ENCODE data around the gene OTOF.

Gene OTOF

GRCh38 chr2:26451700-26452099, 26.2 kb downstream of the OTOF start:
- Histone ChIP-seq H3K9me3 (ENCODE audit: control insufficient read depth, low read length) (no peaks in the 10 kb centered on the region), H3K4me3 (ENCODE audit: low read length) (no peak overlapping the region), H3K9ac (ENCODE audit: low read length) (no peak overlapping the region), H3K36me3 (ENCODE audit: control insufficient read depth, insufficient read depth, low read length) (no peaks in the 10 kb centered on the region), H3K4me1 (ENCODE audit: control insufficient read depth, insufficient read depth, low read length) (peaks cover 20% of the 10 kb centered on the region), H3K27me3 (ENCODE audit: control insufficient read depth, insufficient read depth, low read length) (no peaks in the 10 kb centered on the region)

GRCh38 chr2:26450031-26450635, 27.8 kb downstream of the OTOF start:
- no peaks in the 10 kb centered on the region for H3K9me3 ChIP-seq (ENCODE audit: control insufficient read depth, low read length)
- no peak overlapping the region for H3K4me3 ChIP-seq (ENCODE audit: low read length)
- no peak overlapping the region for H3K9ac ChIP-seq (ENCODE audit: low read length)
- peaks cover 5% of the 10 kb centered on the region for H3K4me1 ChIP-seq (ENCODE audit: control insufficient read depth, insufficient read depth, low read length)
- no peaks in the 10 kb centered on the region for H3K27me3 ChIP-seq (ENCODE audit: control insufficient read depth, insufficient read depth, low read length)
- H3K36me3 ChIP-seq (ENCODE audit: control insufficient read depth, insufficient read depth, low read length), result no peaks in the 10 kb centered on the region

DNA sequence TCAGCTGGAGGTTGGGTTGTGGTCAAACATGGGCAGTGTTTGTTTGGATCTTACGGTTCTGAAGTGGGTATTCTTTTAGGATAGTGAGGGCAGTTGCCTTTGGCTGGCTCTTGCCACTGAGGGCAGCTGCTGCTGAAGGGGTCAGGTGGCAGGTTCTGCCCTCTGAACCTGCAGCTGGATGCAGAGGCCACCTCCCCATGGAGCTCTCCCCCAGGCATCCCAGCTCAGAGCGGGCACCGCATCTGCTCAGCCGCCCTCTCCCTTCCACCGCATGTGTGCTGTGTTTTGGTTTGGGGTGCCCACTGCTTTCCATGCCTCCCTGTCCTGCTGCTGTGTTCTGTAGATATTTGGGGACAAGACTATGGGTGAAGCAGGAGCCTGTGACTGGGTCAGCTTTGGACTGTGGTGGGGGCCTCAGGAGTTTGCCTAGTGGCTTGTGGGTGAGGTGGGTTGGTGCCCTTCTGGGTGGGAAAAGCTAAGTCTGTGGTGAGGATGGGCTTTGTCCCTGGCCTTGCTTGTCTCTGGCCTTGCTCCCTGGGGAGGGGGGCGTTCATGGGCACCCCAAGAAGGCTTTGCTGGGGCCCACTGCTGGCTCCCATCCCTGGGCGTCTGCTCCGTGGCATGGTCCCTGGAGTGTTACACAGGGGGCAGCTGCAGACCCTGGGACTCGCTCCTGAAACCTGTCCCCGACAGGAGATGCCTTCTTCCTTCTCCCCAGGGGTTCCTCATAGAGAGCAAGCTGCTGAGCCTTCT, 28.5 kb downstream of the OTOF start:
- H3K4me1 ChIP-seq (ENCODE audit: control insufficient read depth, insufficient read depth, low read length), result no peaks in the 10 kb centered on the region
- H3K4me3 ChIP-seq (ENCODE audit: low read length), result no peak overlapping the region
- H3K9me3 ChIP-seq (ENCODE audit: control insufficient read depth, low read length), result no peaks in the 10 kb centered on the region
- no peak overlapping the region for H3K9ac ChIP-seq (ENCODE audit: low read length)
- no peaks in the 10 kb centered on the region for H3K27me3 ChIP-seq (ENCODE audit: control insufficient read depth, insufficient read depth, low read length)
- H3K36me3 ChIP-seq (ENCODE audit: control insufficient read depth, insufficient read depth, low read length), result no peaks in the 10 kb centered on the region

DNA sequence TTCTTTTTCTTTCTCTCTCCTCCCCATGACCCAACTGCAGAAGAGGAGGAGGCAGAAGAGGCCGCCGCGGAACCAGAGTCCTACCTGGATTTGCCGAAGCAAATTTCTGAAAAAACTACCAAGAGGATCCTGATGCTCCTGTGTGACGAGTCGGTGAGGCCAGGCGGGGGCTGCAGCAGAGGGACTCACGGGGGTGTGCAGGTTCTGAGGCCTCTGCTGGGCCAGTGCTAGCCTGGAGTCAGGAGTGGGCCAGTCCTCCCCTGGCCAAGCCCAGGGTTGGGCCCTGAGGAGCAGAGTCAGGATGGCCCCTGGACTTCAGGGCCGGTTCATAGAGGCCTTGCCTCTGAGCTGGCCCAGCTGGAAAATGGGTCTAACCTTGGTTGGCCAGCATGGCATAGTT, 29.3 kb downstream of the OTOF start:
- Histone ChIP-seq H3K4me3 (ENCODE audit: low read length) (no peak overlapping the region), H3K9ac (ENCODE audit: low read length) (no peak overlapping the region), H3K9me3 (ENCODE audit: control insufficient read depth, low read length) (no peaks in the 10 kb centered on the region), H3K4me1 (ENCODE audit: control insufficient read depth, insufficient read depth, low read length) (no peaks in the 10 kb centered on the region), H3K27me3 (ENCODE audit: control insufficient read depth, insufficient read depth, low read length) (no peaks in the 10 kb centered on the region), H3K36me3 (ENCODE audit: control insufficient read depth, insufficient read depth, low read length) (no peaks in the 10 kb centered on the region)

- no peak overlapping the region for H3K9ac ChIP-seq (ENCODE audit: low read length)
- no peaks in the 10 kb centered on the region for H3K4me1 ChIP-seq (ENCODE audit: control insufficient read depth, insufficient read depth, low read length)
- H3K9me3 ChIP-seq (ENCODE audit: control insufficient read depth, low read length), result no peaks in the 10 kb centered on the region
- no peaks in the 10 kb centered on the region for H3K36me3 ChIP-seq (ENCODE audit: control insufficient read depth, insufficient read depth, low read length)
- no peak overlapping the region for H3K4me3 ChIP-seq (ENCODE audit: low read length)
- H3K27me3 ChIP-seq (ENCODE audit: control insufficient read depth, insufficient read depth, low read length), result no peaks in the 10 kb centered on the region
Measured at GRCh38 chr2:26444236-26444635, 33.7 kb downstream of the OTOF start.

- no peaks in the 10 kb centered on the region for H3K36me3 ChIP-seq (ENCODE audit: control insufficient read depth, insufficient read depth, low read length)
- H3K27me3 ChIP-seq (ENCODE audit: control insufficient read depth, insufficient read depth, low read length), result no peaks in the 10 kb centered on the region
- no peaks in the 10 kb centered on the region for H3K4me1 ChIP-seq (ENCODE audit: control insufficient read depth, insufficient read depth, low read length)
- H3K9ac ChIP-seq (ENCODE audit: low read length), result no peak overlapping the region
- no peak overlapping the region for H3K4me3 ChIP-seq (ENCODE audit: low read length)
- no peaks in the 10 kb centered on the region for H3K9me3 ChIP-seq (ENCODE audit: control insufficient read depth, low read length)
Measured at GRCh38 chr2:26442707-26443106, 35.2 kb downstream of the OTOF start.

DNA sequence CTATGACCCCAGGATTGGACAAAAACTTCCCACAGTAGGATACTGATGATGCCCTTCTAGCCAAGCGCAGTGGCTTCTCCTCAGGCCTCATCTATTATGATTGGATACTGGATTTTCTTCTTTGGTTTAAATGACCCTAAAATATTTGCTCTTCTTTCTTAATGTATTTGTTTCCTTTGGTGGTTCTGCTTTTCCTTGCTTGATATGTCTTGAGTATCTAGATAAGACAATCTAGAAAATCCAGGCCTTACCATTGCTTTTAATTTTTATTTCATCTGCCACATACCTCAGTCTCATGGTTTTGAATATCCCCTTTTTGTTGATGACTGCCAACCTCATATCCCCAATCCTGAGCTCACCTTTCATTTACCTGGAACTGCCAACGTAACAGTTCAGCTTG, 35.6 kb downstream of the OTOF start:
- Histone ChIP-seq H3K36me3 (ENCODE audit: control insufficient read depth, insufficient read depth, low read length) (no peaks in the 10 kb centered on the region), H3K4me1 (ENCODE audit: control insufficient read depth, insufficient read depth, low read length) (no peaks in the 10 kb centered on the region), H3K4me3 (ENCODE audit: low read length) (no peak overlapping the region), H3K9me3 (ENCODE audit: control insufficient read depth, low read length) (no peaks in the 10 kb centered on the region), H3K9ac (ENCODE audit: low read length) (no peak overlapping the region), H3K27me3 (ENCODE audit: control insufficient read depth, insufficient read depth, low read length) (no peaks in the 10 kb centered on the region)

DNA sequence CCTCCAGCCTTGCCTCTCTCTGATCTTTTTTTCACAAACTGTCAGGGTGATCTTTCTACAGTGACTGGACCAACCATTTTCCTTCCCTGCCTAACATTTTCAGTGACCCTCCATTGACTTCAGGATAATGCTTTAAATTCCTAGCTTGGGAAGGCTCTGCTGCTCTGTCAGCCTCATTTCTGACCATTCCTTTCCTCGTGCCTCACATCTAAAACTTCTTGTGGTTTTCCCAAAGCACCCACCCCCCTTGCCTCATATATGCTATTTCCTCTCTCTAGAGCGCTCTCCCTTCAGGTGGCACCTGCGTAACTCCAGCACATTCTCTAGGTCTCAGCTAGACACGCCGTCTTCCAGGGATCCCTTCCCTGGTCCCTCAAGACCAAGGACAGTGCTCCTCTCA, 39.0 kb downstream of the OTOF start:
- Histone ChIP-seq H3K4me1 (ENCODE audit: control insufficient read depth, insufficient read depth, low read length) (no peaks in the 10 kb centered on the region), H3K36me3 (ENCODE audit: control insufficient read depth, insufficient read depth, low read length) (no peaks in the 10 kb centered on the region), H3K9ac (ENCODE audit: low read length) (no peak overlapping the region), H3K4me3 (ENCODE audit: low read length) (no peak overlapping the region), H3K27me3 (ENCODE audit: control insufficient read depth, insufficient read depth, low read length) (no peaks in the 10 kb centered on the region), H3K9me3 (ENCODE audit: control insufficient read depth, low read length) (no peaks in the 10 kb centered on the region)

DNA sequence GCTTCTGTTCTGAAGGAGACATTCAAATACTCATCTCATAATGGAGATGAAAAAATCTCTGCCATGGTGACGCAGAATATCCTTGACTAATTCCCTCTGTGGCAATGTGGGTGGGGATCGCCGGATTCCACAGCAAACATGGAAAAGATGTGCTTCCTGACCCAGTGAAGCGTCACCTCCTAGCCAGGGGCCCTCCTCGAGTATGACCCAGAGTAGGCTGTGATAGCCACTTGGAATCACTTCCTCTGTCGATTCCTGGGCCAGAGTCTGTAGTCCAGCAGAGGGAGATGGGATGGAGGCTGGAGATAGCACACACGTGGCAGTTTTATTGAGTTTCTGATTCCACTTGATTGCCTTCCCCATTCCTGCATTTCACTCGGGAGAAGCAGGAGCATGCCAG, 39.4 kb downstream of the OTOF start:
- no peaks in the 10 kb centered on the region for H3K27me3 ChIP-seq (ENCODE audit: control insufficient read depth, insufficient read depth, low read length)
- H3K4me3 ChIP-seq (ENCODE audit: low read length), result no peak overlapping the region
- H3K4me1 ChIP-seq (ENCODE audit: control insufficient read depth, insufficient read depth, low read length), result no peaks in the 10 kb centered on the region
- no peak overlapping the region for H3K9ac ChIP-seq (ENCODE audit: low read length)
- no peaks in the 10 kb centered on the region for H3K36me3 ChIP-seq (ENCODE audit: control insufficient read depth, insufficient read depth, low read length)
- H3K9me3 ChIP-seq (ENCODE audit: control insufficient read depth, low read length), result no peaks in the 10 kb centered on the region

GRCh38 chr2:26435106-26435505, 42.8 kb downstream of the OTOF start:
- H3K27me3 ChIP-seq (ENCODE audit: control insufficient read depth, insufficient read depth, low read length), result no peaks in the 10 kb centered on the region
- H3K36me3 ChIP-seq (ENCODE audit: control insufficient read depth, insufficient read depth, low read length), result no peaks in the 10 kb centered on the region
- H3K9ac ChIP-seq (ENCODE audit: low read length), result no peak overlapping the region
- no peak overlapping the region for H3K4me3 ChIP-seq (ENCODE audit: low read length)
- no peaks in the 10 kb centered on the region for H3K4me1 ChIP-seq (ENCODE audit: control insufficient read depth, insufficient read depth, low read length)
- H3K9me3 ChIP-seq (ENCODE audit: control insufficient read depth, low read length), result no peaks in the 10 kb centered on the region

- H3K9me3 ChIP-seq (ENCODE audit: control insufficient read depth, low read length), result no peaks in the 10 kb centered on the region
- H3K27me3 ChIP-seq (ENCODE audit: control insufficient read depth, insufficient read depth, low read length), result no peaks in the 10 kb centered on the region
- no peak overlapping the region for H3K4me3 ChIP-seq (ENCODE audit: low read length)
- no peaks in the 10 kb centered on the region for H3K36me3 ChIP-seq (ENCODE audit: control insufficient read depth, insufficient read depth, low read length)
- no peak overlapping the region for H3K9ac ChIP-seq (ENCODE audit: low read length)
- H3K4me1 ChIP-seq (ENCODE audit: control insufficient read depth, insufficient read depth, low read length), result no peaks in the 10 kb centered on the region
Measured at GRCh38 chr2:26432859-26433258, 45.1 kb downstream of the OTOF start.

- Histone ChIP-seq H3K4me3 (ENCODE audit: low read length) (no peak overlapping the region), H3K4me1 (ENCODE audit: control insufficient read depth, insufficient read depth, low read length) (no peaks in the 10 kb centered on the region), H3K36me3 (ENCODE audit: control insufficient read depth, insufficient read depth, low read length) (no peaks in the 10 kb centered on the region), H3K27me3 (ENCODE audit: control insufficient read depth, insufficient read depth, low read length) (no peaks in the 10 kb centered on the region), H3K9ac (ENCODE audit: low read length) (no peak overlapping the region), H3K9me3 (ENCODE audit: control insufficient read depth, low read length) (no peaks in the 10 kb centered on the region)
Measured at GRCh38 chr2:26432363-26432762, 45.6 kb downstream of the OTOF start.
